Measurements from ENCODE around the gene CSKMT.

DNA sequence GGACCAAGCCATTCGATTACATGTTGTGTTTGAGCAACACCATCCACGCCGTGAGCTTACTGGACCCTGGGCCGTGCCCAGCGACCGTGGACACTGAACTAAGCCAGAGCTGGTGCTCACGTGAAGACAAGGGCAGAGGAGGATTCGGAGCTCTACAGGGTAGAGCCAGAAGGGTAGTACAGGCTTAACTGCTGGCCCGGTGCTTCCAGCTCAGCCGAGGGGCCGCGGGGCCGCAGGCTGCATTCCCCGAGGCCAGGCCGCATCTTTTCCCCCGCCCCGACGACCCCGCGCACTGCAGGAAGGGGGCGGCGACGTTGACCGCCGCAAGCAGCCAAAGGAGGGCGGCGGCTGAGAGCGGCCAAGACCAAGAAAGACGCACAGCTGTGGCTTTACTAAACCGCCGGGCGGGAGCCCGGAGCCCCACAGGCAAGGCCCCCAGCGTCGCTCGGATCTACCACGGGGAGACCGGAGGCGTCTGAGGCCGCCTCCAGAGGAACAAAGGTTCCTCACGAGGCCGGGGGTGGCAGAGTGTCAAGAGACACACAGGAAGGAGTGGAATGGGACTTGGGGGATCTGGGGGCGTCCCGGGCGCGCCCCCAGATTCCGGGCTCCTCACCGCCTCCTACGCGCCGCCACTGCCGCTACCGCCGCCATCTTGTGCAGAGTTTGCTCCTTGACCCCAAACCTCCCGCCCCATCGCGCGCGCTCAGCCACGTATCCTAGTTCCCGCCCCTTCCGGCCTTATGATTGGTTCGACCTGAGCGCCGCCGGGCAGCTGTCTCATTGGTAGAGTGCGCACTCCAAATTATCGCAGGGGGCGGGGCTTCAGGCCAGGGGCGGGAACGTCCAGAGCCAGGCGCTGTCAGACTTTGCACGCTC, 18.9 kb upstream of the CSKMT start, which contains the start of gene GANAB:
- TF ChIP-seq, protein P1, sequence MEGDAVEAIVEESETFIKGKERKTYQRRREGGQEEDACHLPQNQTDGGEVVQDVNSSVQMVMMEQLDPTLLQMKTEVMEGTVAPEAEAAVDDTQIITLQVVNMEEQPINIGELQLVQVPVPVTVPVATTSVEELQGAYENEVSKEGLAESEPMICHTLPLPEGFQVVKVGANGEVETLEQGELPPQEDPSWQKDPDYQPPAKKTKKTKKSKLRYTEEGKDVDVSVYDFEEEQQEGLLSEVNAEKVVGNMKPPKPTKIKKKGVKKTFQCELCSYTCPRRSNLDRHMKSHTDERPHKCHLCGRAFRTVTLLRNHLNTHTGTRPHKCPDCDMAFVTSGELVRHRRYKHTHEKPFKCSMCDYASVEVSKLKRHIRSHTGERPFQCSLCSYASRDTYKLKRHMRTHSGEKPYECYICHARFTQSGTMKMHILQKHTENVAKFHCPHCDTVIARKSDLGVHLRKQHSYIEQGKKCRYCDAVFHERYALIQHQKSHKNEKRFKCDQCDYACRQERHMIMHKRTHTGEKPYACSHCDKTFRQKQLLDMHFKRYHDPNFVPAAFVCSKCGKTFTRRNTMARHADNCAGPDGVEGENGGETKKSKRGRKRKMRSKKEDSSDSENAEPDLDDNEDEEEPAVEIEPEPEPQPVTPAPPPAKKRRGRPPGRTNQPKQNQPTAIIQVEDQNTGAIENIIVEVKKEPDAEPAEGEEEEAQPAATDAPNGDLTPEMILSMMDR (conservative IDR thresholded peaks at IDR 0.05; ENCODE audit: low read depth, low read length), result no peak
- TF ChIP-seq EZH2phosphoT487 (IDR thresholded peaks at IDR 0.05; ENCODE audit: borderline replicate concordance, low read length), result no peak
- no peak for TF ChIP-seq EZH2 (IDR thresholded peaks at IDR 0.05; ENCODE audit: low read length, unreplicated experiment)

All from PC-3 (cell line).